Parathyroid adenoma (tissue), 2 donors: ENCODE measurements around the gene RPS4Y1.
"Not testable (repeated sequence)": the region's sequence is repeated elsewhere in the genome, so short reads cannot be mapped to it uniquely, and the experiment has no call there.

Source experiments
- H2AFZ ChIP-seq: fragments of 300-600 bp; sonication (generic); one replicate; pipeline ENCODE4 v1.7.0; 2017; ENCODE audit warnings: antibody characterized with exemption, mild to moderate bottlenecking
- H3K27ac ChIP-seq: fragments of 300-600 bp; sonication (generic); one replicate; pipeline ENCODE4 v1.7.0; 2017
- H3K27me3 ChIP-seq: fragments of 300-600 bp; sonication (generic); one replicate; pipeline ENCODE4 v1.7.0; 2017; ENCODE audit warnings: low read length; ENCODE audit not compliant: control insufficient read depth, insufficient read depth
- H3K36me3 ChIP-seq: fragments of 300-600 bp; sonication (generic); one replicate; pipeline ENCODE4 v1.7.0; 2017; ENCODE audit warnings: low read length; ENCODE audit not compliant: control insufficient read depth, insufficient read depth
- H3K4me1 ChIP-seq: fragments of 300-600 bp; sonication (generic); one replicate; pipeline ENCODE4 v1.7.0; 2017; ENCODE audit warnings: control low read depth
- H3K4me2 ChIP-seq: fragments of 300-600 bp; sonication (generic); one replicate; pipeline ENCODE4 v1.7.0; 2017; ENCODE audit warnings: low read length
- H3K4me3 ChIP-seq: fragments of 300-600 bp; sonication (generic); one replicate; pipeline ENCODE4 v1.7.0; 2017; ENCODE audit warnings: low read depth, low read length
- H3K79me2 ChIP-seq: fragments of 300-600 bp; sonication (generic); one replicate; pipeline ENCODE4 v1.7.0; 2017; ENCODE audit warnings: control low read depth
- H3K9ac ChIP-seq: fragments of 300-600 bp; sonication (generic); one replicate; pipeline ENCODE4 v1.7.0; 2017; ENCODE audit warnings: mild to moderate bottlenecking
- H3K9me3 ChIP-seq: fragments of 300-600 bp; sonication (generic); one replicate; pipeline ENCODE4 v1.7.0; 2017; ENCODE audit warnings: low read length; ENCODE audit not compliant: control insufficient read depth
- TF ChIP-seq, protein P1 (sequence below): fragments of 300-600 bp; sonication (generic); IDR thresholded peaks from one replicate; pipeline ENCODE4 v1.7.0; 2017; ENCODE audit warnings: antibody characterized with exemption, mild to moderate bottlenecking
- donor health status: primary hyperparathyroidism.

The RPS4Y1 gene

DNA sequence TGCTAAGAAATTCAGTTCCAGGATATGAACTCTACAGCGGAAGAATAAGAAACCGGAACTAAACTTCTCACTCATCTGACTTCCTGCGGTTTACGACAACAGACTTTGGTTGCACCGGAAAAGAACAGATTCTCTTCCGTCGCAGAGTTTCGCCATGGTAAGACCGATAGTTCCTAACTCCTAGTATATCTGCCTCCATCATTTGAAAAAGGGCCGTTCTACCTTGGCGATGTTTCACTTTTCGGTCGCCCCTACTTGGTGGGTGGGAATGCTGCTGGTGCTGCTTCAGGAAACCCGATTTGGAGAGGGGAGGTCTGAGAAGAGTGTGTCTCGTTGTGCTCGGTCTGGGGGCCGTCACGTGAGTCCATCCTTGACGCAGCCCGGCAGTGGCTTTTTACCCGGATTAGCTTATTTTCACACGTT is at the start of gene RPS4Y1:
Gene RPS4Y1 (plus strand): TSS at position 132 of the 423 bp plus-strand sequence. CDS start 23 bp downstream, at position 155.
- TF ChIP-seq, protein P1, sequence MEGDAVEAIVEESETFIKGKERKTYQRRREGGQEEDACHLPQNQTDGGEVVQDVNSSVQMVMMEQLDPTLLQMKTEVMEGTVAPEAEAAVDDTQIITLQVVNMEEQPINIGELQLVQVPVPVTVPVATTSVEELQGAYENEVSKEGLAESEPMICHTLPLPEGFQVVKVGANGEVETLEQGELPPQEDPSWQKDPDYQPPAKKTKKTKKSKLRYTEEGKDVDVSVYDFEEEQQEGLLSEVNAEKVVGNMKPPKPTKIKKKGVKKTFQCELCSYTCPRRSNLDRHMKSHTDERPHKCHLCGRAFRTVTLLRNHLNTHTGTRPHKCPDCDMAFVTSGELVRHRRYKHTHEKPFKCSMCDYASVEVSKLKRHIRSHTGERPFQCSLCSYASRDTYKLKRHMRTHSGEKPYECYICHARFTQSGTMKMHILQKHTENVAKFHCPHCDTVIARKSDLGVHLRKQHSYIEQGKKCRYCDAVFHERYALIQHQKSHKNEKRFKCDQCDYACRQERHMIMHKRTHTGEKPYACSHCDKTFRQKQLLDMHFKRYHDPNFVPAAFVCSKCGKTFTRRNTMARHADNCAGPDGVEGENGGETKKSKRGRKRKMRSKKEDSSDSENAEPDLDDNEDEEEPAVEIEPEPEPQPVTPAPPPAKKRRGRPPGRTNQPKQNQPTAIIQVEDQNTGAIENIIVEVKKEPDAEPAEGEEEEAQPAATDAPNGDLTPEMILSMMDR = no peak
- peak within 1 kb of the TSS; percentile 85 for H3K4me3 ChIP-seq
- H3K27me3 ChIP-seq = no peaks in the 10 kb centered on the region
- H3K9me3 ChIP-seq = no peaks in the 10 kb centered on the region
- H3K9ac ChIP-seq = no peak within 1 kb of the TSS
- no peaks in the 10 kb centered on the region for H3K4me1 ChIP-seq
- H2AFZ ChIP-seq = no peak within 1 kb of the TSS
- no peaks in the 10 kb centered on the region for H3K36me3 ChIP-seq
- no peak within 1 kb of the TSS for H3K27ac ChIP-seq
- no peaks in the 10 kb centered on the region for H3K79me2 ChIP-seq
- H3K4me2 ChIP-seq = peak within 1 kb of the TSS; percentile 75

DNA sequence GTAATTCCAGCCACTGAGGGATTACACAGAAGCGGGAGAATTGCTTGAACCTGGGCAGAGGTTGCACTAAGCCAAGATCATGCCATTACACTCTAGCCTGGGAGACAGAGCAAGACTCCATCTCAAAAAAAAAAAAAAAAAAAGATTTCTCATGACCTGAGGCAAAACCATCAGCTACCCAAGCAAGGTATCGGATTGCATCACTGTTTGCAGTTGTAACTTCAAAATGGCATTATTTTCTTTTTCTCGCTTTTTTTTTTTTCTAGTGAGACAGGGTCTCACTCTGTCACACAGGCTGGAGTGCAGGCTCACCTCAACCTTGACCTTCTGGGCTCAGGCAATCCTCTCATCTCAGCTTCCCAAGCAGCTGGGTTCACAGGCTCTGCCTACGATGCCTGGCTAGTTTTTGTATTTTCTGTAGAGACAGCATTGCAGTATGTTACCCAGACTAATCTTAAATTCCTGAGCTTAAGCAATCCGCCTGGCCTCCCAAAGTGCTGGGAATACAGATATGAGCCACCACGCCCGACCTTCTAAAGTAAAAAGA is 44.4 kb upstream of the RPS4Y1 start:
- TF ChIP-seq, protein P1 = no peak
- H3K36me3 ChIP-seq = no peaks in the 10 kb centered on the region
- no peak overlapping the region for H2AFZ ChIP-seq
- H3K4me3 ChIP-seq = no peak overlapping the region
- no peak overlapping the region for H3K9ac ChIP-seq
- no peaks in the 10 kb centered on the region for H3K9me3 ChIP-seq
- no peaks in the 10 kb centered on the region for H3K4me1 ChIP-seq
- no peaks in the 10 kb centered on the region for H3K27me3 ChIP-seq
- H3K79me2 ChIP-seq = no peaks in the 10 kb centered on the region
- no peak overlapping the region for H3K27ac ChIP-seq
- H3K4me2 ChIP-seq = no peak overlapping the region

DNA sequence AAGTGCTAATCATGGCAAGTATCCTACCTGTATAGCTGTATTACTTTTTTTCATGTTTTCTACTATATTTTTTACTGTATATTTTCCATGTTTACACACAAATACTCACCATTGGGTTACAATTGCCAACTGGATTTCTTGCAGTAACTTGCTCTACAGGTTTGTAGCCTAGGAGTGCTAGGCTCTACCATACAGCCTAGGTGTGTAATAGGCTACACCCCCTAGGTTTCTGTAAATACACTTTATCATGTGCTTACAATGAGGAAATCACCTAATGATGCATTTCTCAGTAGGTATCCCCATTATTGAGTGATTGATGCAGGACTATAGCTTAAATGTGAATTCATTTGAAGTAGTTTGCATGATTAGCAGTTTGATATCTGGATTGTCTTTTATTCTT is 43.4 kb upstream of the RPS4Y1 start:
- Histone ChIP-seq H3K9ac (no peak overlapping the region), H3K36me3 (no peaks in the 10 kb centered on the region), H3K4me3 (no peak overlapping the region), H3K27me3 (no peaks in the 10 kb centered on the region), H2AFZ (no peak overlapping the region), H3K9me3 (no peaks in the 10 kb centered on the region), H3K4me2 (no peak overlapping the region), H3K4me1 (no peaks in the 10 kb centered on the region), H3K79me2 (no peaks in the 10 kb centered on the region), H3K27ac (no peak overlapping the region)
- TF ChIP-seq, protein P1 = no peak

DNA sequence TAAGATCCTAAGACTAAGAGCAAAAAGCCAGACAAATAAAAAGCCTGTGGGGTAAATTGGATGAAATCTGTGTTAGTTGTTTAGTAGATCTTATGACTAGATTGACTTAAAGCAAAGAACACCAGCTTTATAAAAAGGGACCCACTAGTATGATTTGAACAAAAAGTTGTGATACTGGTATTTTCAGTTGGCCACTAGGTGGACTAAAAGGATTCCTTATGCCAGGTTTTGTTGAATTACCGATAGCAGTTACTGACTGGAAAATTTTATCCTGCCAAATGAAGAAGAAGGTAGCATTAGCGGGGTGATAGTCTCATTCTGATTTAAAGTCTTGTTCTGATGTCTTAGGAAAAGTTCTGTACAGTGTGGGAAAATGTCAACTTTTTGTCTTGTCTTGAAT is 41.2 kb upstream of the RPS4Y1 start:
- Histone ChIP-seq H3K9me3 (no peaks in the 10 kb centered on the region), H3K4me1 (no peaks in the 10 kb centered on the region), H3K79me2 (no peaks in the 10 kb centered on the region), H3K27ac (no peak overlapping the region), H3K27me3 (no peaks in the 10 kb centered on the region), H3K9ac (no peak overlapping the region), H3K4me3 (no peak overlapping the region), H2AFZ (no peak overlapping the region), H3K36me3 (no peaks in the 10 kb centered on the region), H3K4me2 (no peak overlapping the region)
- TF ChIP-seq, protein P1 = no peak

DNA sequence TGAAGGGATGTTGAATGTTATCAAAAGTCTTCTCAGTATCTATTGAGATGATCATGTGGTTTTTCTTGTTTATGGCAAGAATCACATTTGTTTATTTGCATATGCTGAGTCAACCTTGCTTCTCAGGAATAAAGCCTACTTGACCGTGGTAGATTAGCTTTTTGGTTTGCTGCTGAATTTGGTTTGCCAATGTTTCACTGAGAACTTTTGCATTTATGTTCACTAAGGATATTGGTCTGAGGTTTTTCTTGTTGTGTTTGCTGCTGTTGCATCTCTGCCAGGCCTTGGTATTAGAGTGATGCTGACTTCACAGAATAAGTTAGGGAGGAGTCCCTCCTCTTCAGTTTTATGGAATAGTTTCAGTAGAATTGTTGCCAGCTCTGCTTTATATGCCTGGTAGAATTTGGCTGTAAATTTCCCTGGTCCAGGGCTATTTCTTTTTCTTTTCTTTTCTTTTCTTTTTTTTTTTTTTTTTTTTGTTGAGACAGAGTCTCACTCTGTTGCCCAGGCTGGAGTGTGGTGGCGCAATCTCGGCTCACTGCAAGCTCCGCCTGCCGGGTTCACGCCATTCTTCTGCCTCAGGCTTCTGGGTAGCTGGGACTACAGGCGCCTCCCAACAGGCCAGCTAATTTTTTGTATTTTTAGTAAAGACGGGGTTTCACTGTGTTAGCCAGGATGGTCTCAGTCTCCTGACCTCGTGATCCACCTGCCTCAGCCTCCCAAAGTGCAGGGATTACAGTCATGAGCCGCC is 24.1 kb upstream of the RPS4Y1 start:
- not testable (repeated sequence) for H2AFZ ChIP-seq, H3K36me3 ChIP-seq, H3K79me2 ChIP-seq, H3K9me3 ChIP-seq, H3K4me3 ChIP-seq, H3K4me1 ChIP-seq, H3K27ac ChIP-seq, H3K9ac ChIP-seq, H3K27me3 ChIP-seq, H3K4me2 ChIP-seq
